ENCODE data around the gene USH2A. TPM values are rescaled to one million over a fixed set of nuclear protein-coding genes. Genes with fewer than 3 reads are reported as not detected.

Gene USH2A
- total and polyA plus RNA-seq, 2 experiments from 2014 or later = 0.24 TPM; not detected in 1

DNA sequence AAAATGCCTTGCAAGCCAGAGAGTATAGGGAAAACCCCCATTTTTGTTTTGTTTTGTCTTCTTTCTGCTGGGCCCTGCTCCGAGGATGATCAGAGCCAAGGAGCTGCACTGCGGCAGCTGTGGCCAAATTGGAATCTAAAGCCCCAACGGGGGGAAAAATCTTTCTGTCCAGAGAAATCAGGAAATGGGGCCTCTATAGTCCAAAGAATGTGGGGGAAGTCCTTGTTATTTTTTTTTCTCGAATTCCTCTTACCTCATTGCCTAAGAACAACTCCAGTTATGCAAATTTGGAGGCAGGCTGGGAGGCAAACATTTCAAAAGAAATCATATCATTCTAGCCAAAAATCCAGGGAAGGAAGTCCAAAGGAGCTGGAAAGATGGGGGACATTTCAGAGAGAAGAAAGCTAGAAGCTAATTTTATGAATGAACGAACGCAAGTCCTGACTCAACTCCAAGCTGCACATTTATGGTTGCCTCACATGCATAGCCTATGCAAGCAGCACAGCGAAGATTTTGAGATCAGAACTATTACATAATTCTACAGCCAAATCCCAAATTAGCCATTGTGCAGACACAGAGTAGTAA is 592.9 kb downstream of the USH2A start:
- DNase-seq (ENCODE audit: low read depth in 1 of 2, low spot score in 1 of 2) = peak in 1 of 2 donors; percentile 75
- H3K4me1 ChIP-seq (ENCODE audit: low read depth) = no peaks in the 10 kb centered on the region
- H3K9me3 ChIP-seq (ENCODE audit: low read depth) = no peaks in the 10 kb centered on the region
- no peak overlapping the region for H3K27ac ChIP-seq
- TF ChIP-seq, protein P1, sequence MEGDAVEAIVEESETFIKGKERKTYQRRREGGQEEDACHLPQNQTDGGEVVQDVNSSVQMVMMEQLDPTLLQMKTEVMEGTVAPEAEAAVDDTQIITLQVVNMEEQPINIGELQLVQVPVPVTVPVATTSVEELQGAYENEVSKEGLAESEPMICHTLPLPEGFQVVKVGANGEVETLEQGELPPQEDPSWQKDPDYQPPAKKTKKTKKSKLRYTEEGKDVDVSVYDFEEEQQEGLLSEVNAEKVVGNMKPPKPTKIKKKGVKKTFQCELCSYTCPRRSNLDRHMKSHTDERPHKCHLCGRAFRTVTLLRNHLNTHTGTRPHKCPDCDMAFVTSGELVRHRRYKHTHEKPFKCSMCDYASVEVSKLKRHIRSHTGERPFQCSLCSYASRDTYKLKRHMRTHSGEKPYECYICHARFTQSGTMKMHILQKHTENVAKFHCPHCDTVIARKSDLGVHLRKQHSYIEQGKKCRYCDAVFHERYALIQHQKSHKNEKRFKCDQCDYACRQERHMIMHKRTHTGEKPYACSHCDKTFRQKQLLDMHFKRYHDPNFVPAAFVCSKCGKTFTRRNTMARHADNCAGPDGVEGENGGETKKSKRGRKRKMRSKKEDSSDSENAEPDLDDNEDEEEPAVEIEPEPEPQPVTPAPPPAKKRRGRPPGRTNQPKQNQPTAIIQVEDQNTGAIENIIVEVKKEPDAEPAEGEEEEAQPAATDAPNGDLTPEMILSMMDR (IDR thresholded peaks at IDR 0.05; ENCODE audit: low read depth, low read length) = no peak
- no peaks in the 10 kb centered on the region for H3K36me3 ChIP-seq
- no peak overlapping the region for H3K4me3 ChIP-seq
- no peaks in the 10 kb centered on the region for H3K27me3 ChIP-seq

DNA sequence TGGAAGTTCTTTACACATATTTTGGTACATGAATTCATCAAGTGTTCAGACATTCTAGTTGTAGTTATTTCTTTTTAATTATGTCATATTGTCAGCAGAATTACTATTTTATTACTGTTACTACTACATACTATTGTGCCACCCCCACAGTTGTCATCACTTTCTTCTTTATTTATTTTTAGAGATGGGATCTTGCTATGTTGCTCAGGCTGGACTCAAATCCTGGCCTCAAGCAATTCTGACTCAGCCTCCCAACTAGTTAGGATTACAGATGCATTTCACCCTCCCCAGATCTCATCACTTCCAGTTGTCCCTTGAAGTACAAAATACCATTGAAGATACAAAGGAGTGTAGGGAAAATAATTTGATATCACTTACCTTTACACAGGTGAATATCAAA is 598.2 kb downstream of the USH2A start:
- Histone ChIP-seq H3K36me3 (no peaks in the 10 kb centered on the region), H3K4me3 (no peak overlapping the region), H3K4me1 (ENCODE audit: low read depth) (no peaks in the 10 kb centered on the region), H3K27ac (no peak overlapping the region), H3K27me3 (no peaks in the 10 kb centered on the region), H3K9me3 (ENCODE audit: low read depth) (no peaks in the 10 kb centered on the region)
- DNase-seq (ENCODE audit: low read depth in 1 of 2, low spot score in 1 of 2) = no peak
- TF ChIP-seq, protein P1 (IDR thresholded peaks at IDR 0.05; ENCODE audit: low read depth, low read length) = no peak

DNA sequence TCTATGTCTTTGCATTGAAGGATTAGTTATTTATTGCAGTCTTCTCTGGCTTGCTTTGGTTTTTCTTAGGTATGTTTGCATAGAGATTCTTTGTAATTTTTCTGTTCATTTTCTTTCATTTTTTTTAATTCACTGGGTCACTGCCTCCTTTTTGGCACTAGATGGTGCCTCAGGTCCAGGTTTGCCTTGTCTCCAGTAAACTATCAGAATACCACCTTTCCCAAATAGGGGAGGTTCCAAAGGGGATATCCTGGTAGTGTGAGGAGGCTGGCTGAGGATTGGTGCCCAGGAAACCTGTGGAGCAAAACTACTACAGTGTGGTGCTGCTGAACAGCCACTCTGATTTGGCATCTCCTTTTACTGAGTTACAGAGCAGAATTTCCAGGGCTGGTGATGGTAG is 599.0 kb downstream of the USH2A start:
- Histone ChIP-seq H3K4me3 (no peak overlapping the region), H3K36me3 (no peaks in the 10 kb centered on the region), H3K27ac (no peak overlapping the region), H3K9me3 (ENCODE audit: low read depth) (no peaks in the 10 kb centered on the region), H3K4me1 (ENCODE audit: low read depth) (no peaks in the 10 kb centered on the region), H3K27me3 (no peaks in the 10 kb centered on the region)
- peak; percentile 1 to 27 for DNase-seq (ENCODE audit: low read depth in 1 of 2, low spot score in 1 of 2)
- TF ChIP-seq, protein P1 (IDR thresholded peaks at IDR 0.05; ENCODE audit: low read depth, low read length) = peak; percentile 44

DNA sequence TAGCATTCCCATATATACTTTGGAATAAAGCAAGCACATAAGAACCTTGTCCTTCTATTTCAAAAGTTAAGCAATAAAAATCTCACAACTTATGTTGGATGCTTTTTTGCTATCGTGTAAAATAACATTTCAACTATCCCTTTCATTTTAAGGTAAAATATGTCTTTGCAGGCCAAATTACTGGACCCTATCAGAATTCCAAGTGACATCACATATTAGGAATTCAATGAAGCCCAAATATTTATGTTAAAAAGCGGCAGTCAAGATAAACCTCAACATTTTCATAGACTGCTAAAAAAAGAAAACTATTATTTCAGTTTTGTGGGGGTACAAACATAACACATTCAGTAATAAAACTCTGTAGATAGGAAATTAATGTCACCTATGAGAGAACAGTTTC is 604.1 kb downstream of the USH2A start:
- H3K9me3 ChIP-seq (ENCODE audit: low read depth) = no peaks in the 10 kb centered on the region
- no peak overlapping the region for H3K4me3 ChIP-seq
- TF ChIP-seq, protein P1 (IDR thresholded peaks at IDR 0.05; ENCODE audit: low read depth, low read length) = no peak
- no peak overlapping the region for H3K27ac ChIP-seq
- no peaks in the 10 kb centered on the region for H3K27me3 ChIP-seq
- H3K4me1 ChIP-seq (ENCODE audit: low read depth) = no peaks in the 10 kb centered on the region
- H3K36me3 ChIP-seq = no peaks in the 10 kb centered on the region
- peak in 1 of 2 donors; percentile 10 for DNase-seq (ENCODE audit: low read depth in 1 of 2, low spot score in 1 of 2)

DNA sequence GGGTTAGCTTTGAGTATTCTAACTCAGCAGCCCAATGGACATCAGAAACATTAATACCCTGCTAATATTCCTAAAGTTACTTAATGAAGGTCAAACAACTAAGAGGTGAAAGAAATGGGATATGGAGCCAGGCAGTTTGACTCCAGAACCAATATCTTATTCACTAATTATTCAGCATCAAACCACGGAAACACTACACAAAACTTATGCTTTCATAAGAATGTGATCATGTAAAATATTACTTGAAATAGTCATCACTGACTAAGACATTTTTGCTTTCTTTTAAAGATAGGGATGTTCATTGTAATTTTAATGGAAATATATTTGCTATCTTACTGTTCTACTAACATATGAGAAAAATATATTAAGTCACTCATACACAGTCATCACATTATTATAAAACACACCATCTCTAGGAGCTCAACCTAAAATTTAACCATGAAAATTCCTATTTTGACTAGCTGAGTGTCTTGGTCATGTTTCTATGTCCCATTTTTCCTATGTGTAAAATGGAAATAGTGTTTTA is 615.3 kb downstream of the USH2A start:
- TF ChIP-seq, protein P1 (IDR thresholded peaks at IDR 0.05; ENCODE audit: low read depth, low read length) = no peak
- no peaks in the 10 kb centered on the region for H3K4me1 ChIP-seq (ENCODE audit: low read depth)
- no peak overlapping the region for H3K27ac ChIP-seq
- H3K9me3 ChIP-seq (ENCODE audit: low read depth) = no peaks in the 10 kb centered on the region
- H3K36me3 ChIP-seq = no peaks in the 10 kb centered on the region
- DNase-seq (ENCODE audit: low read depth in 1 of 2, low spot score in 1 of 2) = no peak
- H3K27me3 ChIP-seq = no peaks in the 10 kb centered on the region
- no peak overlapping the region for H3K4me3 ChIP-seq
